Measurements from ENCODE around the gene IGF2BP2. TPM values are rescaled to one million over a fixed set of nuclear protein-coding genes. Genes with fewer than 3 reads are reported as not detected.
A peak's percentile ranks its signal among the peaks of the same experiment; 100 is the strongest.
"Not testable (repeated sequence)": the region's sequence is repeated elsewhere in the genome, so short reads cannot be mapped to it uniquely, and the experiment has no call there.

Gene IGF2BP2
- total and polyA plus RNA-seq, 3 donors from 2014 or later: 18.9 to 29.1 (median 19.4) TPM

DNA sequence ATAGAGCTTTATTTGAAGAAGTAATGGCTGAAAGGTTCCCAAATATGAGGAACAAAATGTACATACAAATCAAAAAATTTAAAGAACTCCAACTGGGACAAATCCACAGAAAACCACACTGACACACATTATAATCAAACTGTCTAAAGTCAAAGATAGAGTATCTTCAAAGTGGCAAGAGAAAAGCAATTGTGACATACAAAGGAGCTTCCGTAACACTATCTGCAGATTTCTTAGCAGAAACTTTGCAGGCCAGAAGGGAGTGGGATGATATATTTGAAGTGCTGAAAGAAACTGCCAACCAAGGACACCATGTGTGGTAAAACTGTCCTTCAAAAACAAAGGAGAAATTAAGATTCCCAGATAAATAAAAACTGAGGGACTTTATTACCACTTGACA lies 146.8 kb downstream of the IGF2BP2 start:
- H3K9me3 ChIP-seq: no peaks in the 10 kb centered on the region
- H3K36me3 ChIP-seq (ENCODE audit: low read depth, missing control alignments): no peaks in the 10 kb centered on the region
- 53 to 58% methylated on average over 1 of the region's 1 CpG for WGBS, 2 donors
- H3K4me3 ChIP-seq: no peak overlapping the region
- no peaks in the 10 kb centered on the region for H3K4me1 ChIP-seq
- DNase-seq: no peak
- intact Hi-C loops (cut with DNase I; ENCODE audit: low total_unique reads): no loop called here
- H3K27ac ChIP-seq: no peak overlapping the region
- H3K27me3 ChIP-seq: no peaks in the 10 kb centered on the region
- TF ChIP-seq POLR2A (IDR thresholded peaks at IDR 0.05): no peak

GRCh38 chr3:185677146-185677829 lies 147.6 kb downstream of the IGF2BP2 start:
- intact Hi-C loops (cut with DNase I; ENCODE audit: low total_unique reads): no loop called here
- Histone ChIP-seq H3K4me3 (no peak overlapping the region), H3K36me3 (ENCODE audit: low read depth, missing control alignments) (no peaks in the 10 kb centered on the region), H3K27me3 (no peaks in the 10 kb centered on the region), H3K9me3 (no peaks in the 10 kb centered on the region), H3K27ac (no peak overlapping the region), H3K4me1 (no peaks in the 10 kb centered on the region)
- WGBS, 2 donors: 94 to 97% methylated on average over 1 of the region's 1 CpG
- TF ChIP-seq POLR2A (IDR thresholded peaks at IDR 0.05): no peak
- TF ChIP-seq CTCF (IDR thresholded peaks at IDR 0.05): peak in 2 of 3 experiments; percentile 15 to 33
- no peak for DNase-seq

GRCh38 chr3:185667574-185667973 lies 157.3 kb downstream of the IGF2BP2 start:
- Histone ChIP-seq H3K4me3 (no peak overlapping the region), H3K4me1 (no peaks in the 10 kb centered on the region), H3K27ac (no peak overlapping the region), H3K27me3 (no peaks in the 10 kb centered on the region), H3K9me3 (no peaks in the 10 kb centered on the region), H3K36me3 (ENCODE audit: low read depth, missing control alignments) (no peaks in the 10 kb centered on the region)
- intact Hi-C loops (cut with DNase I; ENCODE audit: low total_unique reads): loop anchor here (10.0 kb wide), 1 partner anchor 97 kb away; no protein-coding TSS in a partner anchor
- WGBS, 2 donors: 91 to 95% methylated on average over 4 of the region's 4 CpGs
- TF ChIP-seq POLR2A (IDR thresholded peaks at IDR 0.05) (no peak), CTCF (IDR thresholded peaks at IDR 0.05) (no peak)
- DNase-seq: no peak

GRCh38 chr3:185663929-185664328 lies 160.9 kb downstream of the IGF2BP2 start:
- TF ChIP-seq POLR2A (IDR thresholded peaks at IDR 0.05): no peak
- no peak for TF ChIP-seq CTCF (IDR thresholded peaks at IDR 0.05)
- Histone ChIP-seq H3K27ac (no peak overlapping the region), H3K4me1 (peaks cover 14% of the 10 kb centered on the region), H3K36me3 (ENCODE audit: low read depth, missing control alignments) (no peaks in the 10 kb centered on the region), H3K27me3 (no peaks in the 10 kb centered on the region), H3K4me3 (no peak overlapping the region), H3K9me3 (no peaks in the 10 kb centered on the region)
- intact Hi-C loops (cut with DNase I; ENCODE audit: low total_unique reads): loop anchor here (10.0 kb wide), 1 partner anchor 101 kb away; no protein-coding TSS in a partner anchor
- DNase-seq: no peak
- 84 to 94% methylated on average over 5 of the region's 5 CpGs for WGBS, 2 donors

GRCh38 chr3:185661772-185662171 lies 163.1 kb downstream of the IGF2BP2 start:
- no peak for DNase-seq

DNA sequence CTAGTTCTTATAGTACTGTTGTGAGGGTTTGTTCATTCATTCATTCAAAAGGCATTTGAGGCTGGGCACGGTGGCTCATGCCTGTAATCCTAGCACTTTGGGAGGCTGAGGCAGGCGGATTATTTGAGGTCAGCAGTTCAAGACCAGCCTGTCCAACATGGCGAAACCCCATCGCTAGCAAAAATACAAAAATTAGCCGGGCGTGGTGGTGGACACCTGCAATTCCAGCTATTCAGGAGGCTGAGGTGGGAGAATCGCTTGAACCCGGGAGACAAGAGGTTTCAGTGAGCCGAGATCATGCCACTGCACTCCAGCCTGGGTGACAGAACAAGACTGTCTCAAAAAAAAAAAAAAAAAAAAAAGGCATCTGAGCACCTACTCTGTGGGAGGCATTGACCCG lies 163.5 kb downstream of the IGF2BP2 start:
- not testable (repeated sequence) for H3K27ac ChIP-seq, DNase-seq
- intact Hi-C loops (cut with DNase I; ENCODE audit: low total_unique reads): loop anchor here (10.0 kb wide), 1 partner anchor 104 kb away; no protein-coding TSS in a partner anchor

More at GRCh38 chr3:185661772-185662171, 163.1 kb downstream of the IGF2BP2 start:
- H3K36me3 ChIP-seq (ENCODE audit: low read depth, missing control alignments): no peaks in the 10 kb centered on the region
- 86 to 93% methylated on average over 4 of the region's 4 CpGs for WGBS, 2 donors
- H3K27ac ChIP-seq: no peak overlapping the region
- no peaks in the 10 kb centered on the region for H3K9me3 ChIP-seq
- TF ChIP-seq CTCF (IDR thresholded peaks at IDR 0.05) (no peak), POLR2A (IDR thresholded peaks at IDR 0.05) (no peak)
- no peaks in the 10 kb centered on the region for H3K27me3 ChIP-seq
- H3K4me3 ChIP-seq: no peak overlapping the region
- H3K4me1 ChIP-seq: peaks cover 23% of the 10 kb centered on the region
- intact Hi-C loops (cut with DNase I; ENCODE audit: low total_unique reads): loop anchor here (10.0 kb wide), 1 partner anchor 103 kb away; no protein-coding TSS in a partner anchor

More for the DNA sequence above, 163.5 kb downstream of the IGF2BP2 start:
- H3K9me3 ChIP-seq; H3K4me3 ChIP-seq; H3K27me3 ChIP-seq; H3K36me3 ChIP-seq (ENCODE audit: low read depth, missing control alignments): not testable (repeated sequence)
- WGBS, 2 donors: 92 to 93% methylated on average over 10 of the region's 10 CpGs
- H3K4me1 ChIP-seq: peaks cover 26% of the 10 kb centered on the region

All from testis (tissue), 3 donors.